RWPE2 (cell line): ENCODE measurements around the gene LRRK1.

Experiments
- ATAC-seq: fragments of 200-7000 bp; cut with Tn5 transposase; 3 replicates; pipeline ENCODE4 v1.9.1; 2021; ENCODE audit warnings: low read depth
- DNase-seq: peaks from one replicate; pipeline ENCODE4 v3.0.0-alpha.2; 2020; ENCODE audit warnings: low spot score
- H3K27ac ChIP-seq: fragments of 450-650 bp; 2 replicates; pipeline ENCODE4 v1.5.1; 2017; ENCODE audit warnings: mild to moderate bottlenecking; ENCODE audit not compliant: poor library complexity, severe bottlenecking
- H3K27me3 ChIP-seq: fragments of 250-450 bp; sonication (Bioruptor Pico); 2 replicates; pipeline ENCODE4 v1.5.1; 2021; ENCODE audit warnings: mild to moderate bottlenecking, moderate library complexity; ENCODE audit not compliant: insufficient read depth, poor library complexity, severe bottlenecking
- H3K36me3 ChIP-seq: fragments of 250-450 bp; sonication (Bioruptor Pico); 2 replicates; pipeline ENCODE4 v1.5.1; 2020; ENCODE audit warnings: low read depth, mild to moderate bottlenecking, moderate library complexity
- H3K4me1 ChIP-seq: fragments of 250-450 bp; sonication (Bioruptor Pico); 2 replicates; pipeline ENCODE4 v1.5.1; 2021; ENCODE audit warnings: mild to moderate bottlenecking, moderate library complexity; ENCODE audit not compliant: insufficient read depth, poor library complexity, severe bottlenecking
- H3K4me3 ChIP-seq: fragments of 250-450 bp; sonication (Bioruptor Pico); 2 replicates; pipeline ENCODE4 v1.5.1; 2021; ENCODE audit warnings: mild to moderate bottlenecking, moderate library complexity; ENCODE audit not compliant: severe bottlenecking
- H3K9me3 ChIP-seq: fragments of 250-450 bp; sonication (Bioruptor Pico); 2 replicates; pipeline ENCODE4 v1.5.1; 2021; ENCODE audit warnings: mild to moderate bottlenecking, moderate library complexity; ENCODE audit not compliant: severe bottlenecking
- CTCF ChIP-seq: fragments of 450-650 bp; IDR thresholded peaks from one replicate; pipeline ENCODE4 v1.5.1; 2017; ENCODE audit warnings: mild to moderate bottlenecking, moderate library complexity; ENCODE audit not compliant: poor library complexity, severe bottlenecking

Gene LRRK1

GRCh38 chr15:100918034-100918689 is 995 bp upstream of the LRRK1 start:
- H3K4me3 ChIP-seq = peak overlapping the region; percentile 69
- H3K27ac ChIP-seq = peak overlapping the region; percentile 60
- DNase-seq (peak; percentile 90), ATAC-seq (peak; percentile 82)
- H3K36me3 ChIP-seq = peaks cover 42% of the 10 kb centered on the region
- peak; percentile 99 for TF ChIP-seq CTCF
- no peaks in the 10 kb centered on the region for H3K9me3 ChIP-seq
- no peaks in the 10 kb centered on the region for H3K27me3 ChIP-seq
- peaks cover 13% of the 10 kb centered on the region for H3K4me1 ChIP-seq

GRCh38 chr15:100919481-100920405 is 586 bp downstream of the LRRK1 start:
- peak; percentile 24 for ATAC-seq
- peak overlapping the region; percentile 60 for H3K27ac ChIP-seq
- H3K9me3 ChIP-seq = no peaks in the 10 kb centered on the region
- H3K4me1 ChIP-seq = peaks cover 13% of the 10 kb centered on the region
- H3K27me3 ChIP-seq = no peaks in the 10 kb centered on the region
- peak overlapping the region; percentile 69 for H3K4me3 ChIP-seq
- TF ChIP-seq CTCF = peak; percentile 58
- DNase-seq = peak; percentile 77
- H3K36me3 ChIP-seq = peaks cover 30% of the 10 kb centered on the region

GRCh38 chr15:100920516-100921135 is 1.5 kb downstream of the LRRK1 start:
- peak; percentile 66 for DNase-seq
- no peak for TF ChIP-seq CTCF
- no peak for ATAC-seq
- H3K27me3 ChIP-seq = no peaks in the 10 kb centered on the region
- H3K9me3 ChIP-seq = no peaks in the 10 kb centered on the region
- peaks cover 30% of the 10 kb centered on the region for H3K36me3 ChIP-seq
- peaks cover 13% of the 10 kb centered on the region for H3K4me1 ChIP-seq
- H3K27ac ChIP-seq = no peak overlapping the region
- no peak overlapping the region for H3K4me3 ChIP-seq

- Histone ChIP-seq H3K4me1 (peaks cover 3% of the 10 kb centered on the region), H3K9me3 (no peaks in the 10 kb centered on the region), H3K4me3 (no peak overlapping the region), H3K36me3 (peaks cover 15% of the 10 kb centered on the region), H3K27ac (no peak overlapping the region), H3K27me3 (no peaks in the 10 kb centered on the region)
- ATAC-seq (no peak), DNase-seq (no peak)
- TF ChIP-seq CTCF = no peak
Observed at GRCh38 chr15:100922192-100923040, 3.3 kb downstream of the LRRK1 start.
